Osteoblast (primary cell): Measurements from ENCODE around the gene SSU72. TPM values are rescaled to one million over a fixed set of nuclear protein-coding genes. Genes with fewer than 3 reads are reported as not detected.

ENCODE experiments used
- DNase-seq: peaks from one replicate; pipeline ENCODE4 v3.0.0; 2011; ENCODE audit warnings: low spot score, mixed read lengths; ENCODE audit not compliant: insufficient read length; ENCODE audit errors: missing footprints
- H2AFZ ChIP-seq: 2 replicates; pipeline ENCODE4 v1.6.0; 2011; ENCODE audit warnings: mild to moderate bottlenecking, low read length
- H3K27ac ChIP-seq: 2 replicates; pipeline ENCODE4 v1.5.1; 2011; ENCODE audit warnings: mild to moderate bottlenecking, low read depth, low read length, moderate library complexity
- H3K27me3 ChIP-seq: 2 replicates; pipeline ENCODE4 v1.6.0; 2012; ENCODE audit warnings: mild to moderate bottlenecking, control low read depth, inconsistent platforms, low read length, moderate library complexity; ENCODE audit not compliant: insufficient read depth
- H3K36me3 ChIP-seq: 2 replicates; pipeline ENCODE4 v1.5.1; 2011; ENCODE audit warnings: mild to moderate bottlenecking, low read length, control low read depth, moderate library complexity; ENCODE audit not compliant: insufficient read depth
- H3K4me1 ChIP-seq: 2 replicates; pipeline ENCODE4 v1.5.1; 2011; ENCODE audit warnings: mild to moderate bottlenecking, low read length, control low read depth, moderate library complexity; ENCODE audit not compliant: insufficient read depth
- H3K4me2 ChIP-seq: 2 replicates; pipeline ENCODE4 v1.6.0; 2011; ENCODE audit warnings: mild to moderate bottlenecking, low read length; ENCODE audit not compliant: insufficient read depth
- H3K4me3 ChIP-seq: fragments of 200-600 bp; sonication (generic); 3 replicates; pipeline ENCODE4 v1.5.1; 2012; ENCODE audit warnings: mild to moderate bottlenecking, low read length, inconsistent platforms; ENCODE audit not compliant: insufficient read depth
- H3K79me2 ChIP-seq: 2 replicates; pipeline ENCODE4 v1.6.0; 2012; ENCODE audit warnings: mild to moderate bottlenecking, low read length, control low read depth, inconsistent platforms; ENCODE audit not compliant: insufficient read depth
- H3K9me3 ChIP-seq: 2 replicates; pipeline ENCODE4 v1.5.1; 2011; ENCODE audit warnings: low read depth, low read length, control low read depth
- H4K20me1 ChIP-seq: 2 replicates; pipeline ENCODE4 v1.6.0; 2012; ENCODE audit warnings: mild to moderate bottlenecking, low read length, control low read depth; ENCODE audit not compliant: insufficient read depth
- CTCF ChIP-seq: IDR thresholded peaks from 2 replicates; pipeline ENCODE4 v1.5.1; 2011; ENCODE audit warnings: mild to moderate bottlenecking, low read depth, low read length, moderate library complexity; ENCODE audit errors: extremely low read depth
- total RNA-seq: library from RNA; depleted of rRNA; stranded (reverse); fragments of >200 nt; gene quantifications from 2 replicates; pipeline ENCODE4 v1.2.3, GENCODE V29; 2012

SSU72 gene
- total RNA-seq, 1 donor: 73.1 TPM

DNA sequence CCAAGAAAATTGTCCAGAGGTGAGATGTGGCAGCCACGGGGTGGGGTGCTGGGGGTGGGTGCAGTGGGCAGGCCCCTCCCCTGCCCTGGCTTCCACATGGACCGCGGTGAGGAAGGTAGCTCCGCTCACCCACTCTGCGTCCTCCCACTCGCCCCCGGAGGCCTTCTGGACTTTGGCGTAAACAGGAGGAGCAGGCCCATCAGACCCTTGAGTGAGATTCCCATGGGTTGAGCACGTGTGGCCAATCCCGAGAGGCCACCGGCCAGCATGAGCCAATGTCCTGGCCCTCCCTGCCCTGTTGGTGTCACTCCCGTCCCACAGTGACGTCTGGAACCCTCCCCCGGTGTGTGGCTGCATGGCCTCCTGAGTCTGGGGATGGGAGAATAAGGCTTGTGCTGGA is 26.1 kb downstream of the SSU72 start:
- no peak overlapping the region for H3K4me2 ChIP-seq
- H3K4me3 ChIP-seq: no peak overlapping the region
- no peak overlapping the region for H2AFZ ChIP-seq
- no peak overlapping the region for H3K27ac ChIP-seq
- H3K36me3 ChIP-seq: peaks cover 2% of the 10 kb centered on the region
- no peaks in the 10 kb centered on the region for H3K9me3 ChIP-seq
- DNase-seq: peak; percentile 63
- H3K27me3 ChIP-seq: no peaks in the 10 kb centered on the region
- TF ChIP-seq CTCF: no peak
- peaks cover 13% of the 10 kb centered on the region for H4K20me1 ChIP-seq
- no peaks in the 10 kb centered on the region for H3K4me1 ChIP-seq
- peaks cover 24% of the 10 kb centered on the region for H3K79me2 ChIP-seq

- no peaks in the 10 kb centered on the region for H3K4me1 ChIP-seq
- H3K27ac ChIP-seq: no peak overlapping the region
- H4K20me1 ChIP-seq: peaks cover 13% of the 10 kb centered on the region
- no peak overlapping the region for H3K4me2 ChIP-seq
- peak; percentile 54 for DNase-seq
- H3K27me3 ChIP-seq: no peaks in the 10 kb centered on the region
- TF ChIP-seq CTCF: no peak
- H3K9me3 ChIP-seq: no peaks in the 10 kb centered on the region
- H3K79me2 ChIP-seq: peaks cover 23% of the 10 kb centered on the region
- no peak overlapping the region for H2AFZ ChIP-seq
- no peak overlapping the region for H3K4me3 ChIP-seq
- H3K36me3 ChIP-seq: peaks cover 6% of the 10 kb centered on the region
Observed at GRCh38 chr1:1547476-1547875, 27.2 kb downstream of the SSU72 start.

DNA sequence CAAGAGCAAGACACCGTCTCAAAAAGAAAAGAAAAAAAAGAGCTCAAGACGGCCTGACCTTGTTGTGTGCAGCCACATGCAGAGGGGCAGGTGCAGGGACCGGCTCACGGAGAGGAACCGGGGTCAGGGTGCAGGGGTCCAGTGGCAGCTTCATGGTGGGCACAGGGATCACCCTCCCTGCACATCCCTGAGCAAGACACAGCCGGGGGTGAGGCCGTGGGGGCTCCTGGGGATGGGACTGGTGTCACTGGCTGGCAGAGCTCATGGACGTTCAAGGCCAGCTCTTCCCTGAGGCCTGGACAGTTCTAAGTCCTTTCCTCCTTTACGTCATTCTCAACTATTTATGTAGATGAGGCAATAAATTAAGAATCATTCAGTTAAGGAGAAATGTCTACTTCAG is 27.7 kb downstream of the SSU72 start:
- TF ChIP-seq CTCF: no peak
- no peaks in the 10 kb centered on the region for H3K27me3 ChIP-seq
- H2AFZ ChIP-seq: no peak overlapping the region
- H4K20me1 ChIP-seq: peaks cover 13% of the 10 kb centered on the region
- H3K4me2 ChIP-seq: no peak overlapping the region
- H3K79me2 ChIP-seq: peaks cover 19% of the 10 kb centered on the region
- no peaks in the 10 kb centered on the region for H3K4me1 ChIP-seq
- no peak overlapping the region for H3K27ac ChIP-seq
- H3K36me3 ChIP-seq: peaks cover 6% of the 10 kb centered on the region
- H3K9me3 ChIP-seq: no peaks in the 10 kb centered on the region
- DNase-seq: peak; percentile 68
- no peak overlapping the region for H3K4me3 ChIP-seq

DNA sequence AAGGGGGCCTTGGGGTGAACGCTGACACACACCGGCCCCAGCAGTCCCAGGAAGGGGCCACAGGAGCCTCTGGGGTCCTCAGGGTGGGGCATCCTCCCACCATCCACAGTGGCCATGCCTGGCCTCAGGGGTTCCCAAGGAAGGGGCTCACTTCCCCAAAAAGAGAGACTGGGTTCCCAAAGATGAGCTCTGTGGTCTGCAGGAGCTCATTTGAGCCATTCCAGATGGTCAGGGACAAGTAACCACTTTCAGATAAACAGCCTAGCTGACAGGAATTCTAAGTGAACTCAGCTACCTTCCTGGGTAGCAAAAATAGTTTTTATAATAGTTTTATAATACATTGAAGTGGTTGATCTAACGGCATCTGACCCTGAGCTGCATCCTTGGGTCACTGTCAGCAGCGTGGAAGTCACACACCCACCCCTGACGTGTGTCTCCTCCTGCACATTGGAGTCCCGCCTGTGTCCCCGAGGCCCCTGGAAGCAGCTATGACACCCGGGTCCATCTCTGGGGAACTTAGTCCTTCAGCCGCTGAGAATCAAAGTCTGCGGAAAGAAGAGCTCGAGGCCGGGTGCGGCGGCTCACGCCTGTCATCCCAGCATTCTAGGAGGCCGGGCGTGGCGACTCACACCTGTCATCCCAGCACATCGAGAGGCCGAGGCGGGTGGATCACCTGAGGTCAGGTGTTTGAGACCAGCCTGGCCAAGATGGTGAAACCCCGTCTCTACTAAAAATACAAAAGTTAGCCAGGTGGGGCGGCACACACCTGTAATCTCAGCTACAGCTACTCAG is 28.5 kb downstream of the SSU72 start:
- H2AFZ ChIP-seq: no peak overlapping the region
- H4K20me1 ChIP-seq: peaks cover 7% of the 10 kb centered on the region
- TF ChIP-seq CTCF: no peak
- no peaks in the 10 kb centered on the region for H3K4me1 ChIP-seq
- peaks cover 10% of the 10 kb centered on the region for H3K79me2 ChIP-seq
- peaks cover 14% of the 10 kb centered on the region for H3K36me3 ChIP-seq
- peak; percentile 85 for DNase-seq
- H3K27me3 ChIP-seq: no peaks in the 10 kb centered on the region
- no peaks in the 10 kb centered on the region for H3K9me3 ChIP-seq
- no peak overlapping the region for H3K4me2 ChIP-seq
- no peak overlapping the region for H3K27ac ChIP-seq
- no peak overlapping the region for H3K4me3 ChIP-seq
